Erythroblast (primary cell): ENCODE measurements around the gene UBP1.
"Not testable (repeated sequence)": the region's sequence is repeated elsewhere in the genome, so short reads cannot be mapped to it uniquely, and the experiment has no call there.

Experiments
- DNase-seq, 2 experiments: peaks; one replicate each; lab custom pipeline; 2025; lab: John Stamatoyannopoulos, UW
- GATA1 ChIP-seq: IDR thresholded peaks from 2 replicates; pipeline ENCODE4 v1.6.1; 2011; ENCODE audit warnings: low read depth, mild to moderate bottlenecking, control low read depth, low read length, moderate library complexity
- POLR2A ChIP-seq: IDR thresholded peaks from 2 replicates; pipeline ENCODE4 v1.6.1; 2011; ENCODE audit warnings: mild to moderate bottlenecking, low read length

The UBP1 gene

GRCh38 chr3:33440328-33441224, at the start of gene UBP1:
Gene UBP1, minus strand, starts transcription at chr3:33440405. Its CDS starts 557 bp downstream, at chr3:33439848.
- TF ChIP-seq GATA1 (no peak), POLR2A (peak; percentile 94)
- peak; percentile 99 to 100 for DNase-seq

- TF ChIP-seq POLR2A (no peak), GATA1 (no peak)
- no peak for DNase-seq
These were observed 48.5 kb upstream of the UBP1 start for GRCh38 chr3:33488683-33489082.

DNA sequence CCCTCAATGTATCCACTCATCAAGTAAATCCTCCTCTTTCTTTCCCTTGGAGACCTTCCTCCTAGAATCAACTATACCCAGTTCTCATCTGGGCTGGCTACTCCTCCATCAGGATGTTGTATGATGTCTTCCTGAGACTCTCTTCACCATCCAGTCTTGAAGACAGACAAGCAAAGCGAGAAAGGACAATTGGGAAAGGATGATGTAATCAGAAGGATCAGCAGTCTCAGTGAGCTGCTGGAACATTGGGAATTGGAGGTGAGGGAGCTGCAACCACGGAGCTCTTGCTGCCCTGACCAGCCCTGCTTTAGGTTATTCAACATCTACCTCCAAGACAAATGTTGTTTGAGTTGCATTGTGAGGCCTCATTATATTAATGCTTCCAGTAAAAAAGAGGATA, 48.0 kb upstream of the UBP1 start:
- no peak for DNase-seq
- TF ChIP-seq POLR2A = no peak
- no peak for TF ChIP-seq GATA1

DNA sequence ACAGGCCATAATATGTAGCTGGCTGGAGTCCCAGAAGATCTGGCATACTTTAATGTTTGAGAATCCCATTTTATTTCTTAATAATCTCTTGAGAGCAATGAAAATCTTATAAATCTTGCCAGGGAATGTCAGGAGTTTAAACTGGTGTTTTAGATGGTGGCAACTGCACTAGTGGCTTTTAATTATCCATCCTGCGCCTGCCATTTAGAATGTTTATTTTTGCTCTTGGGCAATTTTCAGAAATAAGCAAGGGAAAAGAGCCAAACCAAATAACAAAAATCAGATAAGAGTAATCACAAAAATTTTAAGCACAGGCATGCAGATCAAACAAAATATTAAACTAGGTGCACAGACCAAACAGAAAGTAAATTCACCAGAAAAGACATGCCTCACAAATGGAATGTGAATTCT, 41.9 kb upstream of the UBP1 start:
- TF ChIP-seq POLR2A (no peak), GATA1 (no peak)
- no peak for DNase-seq

GRCh38 chr3:33474896-33475295, 34.7 kb upstream of the UBP1 start:
- TF ChIP-seq GATA1 (no peak), POLR2A (no peak)
- no peak for DNase-seq

DNA sequence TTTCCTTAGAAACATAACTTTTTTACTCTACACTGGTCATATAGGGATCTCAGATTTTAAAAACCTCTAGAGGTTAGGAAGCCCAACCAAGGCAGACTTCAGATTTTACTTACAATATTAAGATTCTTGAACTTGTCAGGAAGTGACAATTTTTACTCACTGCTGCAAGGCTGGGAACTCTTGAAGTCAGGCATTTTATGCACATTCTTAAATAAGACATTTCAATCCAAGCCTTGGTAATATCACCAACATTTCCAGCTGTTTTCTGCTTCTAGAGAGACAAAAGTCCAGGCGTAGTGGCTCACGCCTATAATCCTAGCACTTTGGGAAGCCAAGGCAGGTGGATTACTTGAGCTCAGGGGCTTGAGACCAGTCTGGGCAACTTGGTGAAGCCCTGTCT, 33.6 kb upstream of the UBP1 start:
- TF ChIP-seq POLR2A (no peak), GATA1 (no peak)
- no peak for DNase-seq

DNA sequence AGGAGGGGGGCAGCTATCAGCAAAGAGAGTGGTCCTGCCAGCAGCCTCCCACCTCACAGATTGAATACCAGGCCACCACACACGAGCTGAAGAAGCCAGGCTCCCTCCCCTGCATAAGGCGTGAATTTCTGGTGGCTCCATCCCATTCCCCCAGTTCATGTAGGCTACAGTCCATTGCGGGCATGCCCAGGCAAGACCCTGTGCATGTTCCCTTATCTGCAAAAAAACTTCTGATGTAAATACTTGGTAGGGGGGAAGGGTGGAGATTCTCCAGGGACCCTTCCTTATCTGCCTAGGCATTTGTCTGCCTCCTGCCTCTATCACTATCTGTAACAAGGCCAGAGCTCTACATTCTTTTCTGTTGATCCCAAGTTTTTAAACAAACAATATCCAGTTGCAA, 27.6 kb upstream of the UBP1 start:
- peak; percentile 15 to 27 for DNase-seq
- TF ChIP-seq POLR2A (no peak), GATA1 (no peak)

GRCh38 chr3:33461097-33461496, 20.9 kb upstream of the UBP1 start:
- DNase-seq = no peak
- TF ChIP-seq POLR2A (no peak), GATA1 (no peak)

DNA sequence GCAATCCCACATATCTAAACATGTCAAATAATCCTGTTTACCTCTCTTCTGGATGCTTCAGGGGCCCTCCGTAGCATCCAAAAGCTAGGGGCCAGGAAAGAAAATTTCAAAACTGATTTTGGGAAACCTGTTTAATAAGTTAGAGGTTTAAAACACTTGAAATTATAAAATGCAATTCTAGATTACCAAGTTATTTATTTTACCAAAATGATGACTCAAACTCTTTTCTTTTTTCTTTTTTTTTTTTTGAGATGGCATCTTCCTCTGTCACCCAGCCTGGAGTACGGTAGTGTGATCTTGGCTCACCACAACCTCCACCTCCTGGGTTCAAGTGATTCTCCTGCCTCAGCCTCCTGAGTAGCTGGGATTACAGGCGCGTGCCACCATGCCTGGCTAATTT, 19.4 kb upstream of the UBP1 start:
- not testable (repeated sequence) for DNase-seq

DNA sequence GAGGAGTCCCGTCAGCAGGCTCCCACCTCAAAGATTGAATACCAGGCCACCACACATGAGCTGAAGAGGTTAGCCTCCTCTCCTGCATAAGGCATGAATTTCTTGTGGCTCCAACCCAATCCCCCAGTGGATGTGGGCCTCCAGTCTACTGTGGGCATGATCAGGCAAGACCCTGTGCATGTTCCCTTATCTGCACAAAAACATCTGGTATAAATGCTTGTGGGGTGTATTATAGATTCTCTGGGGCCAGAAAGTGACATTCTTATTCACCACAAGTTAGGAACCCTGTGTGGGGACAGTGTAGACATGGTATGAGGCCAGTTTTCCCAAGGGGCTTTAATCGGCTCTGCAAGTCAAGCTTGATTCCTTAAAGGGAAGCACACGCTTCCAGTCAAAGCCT, 18.2 kb upstream of the UBP1 start:
- DNase-seq = peak; percentile 27 to 72
- TF ChIP-seq POLR2A (no peak), GATA1 (no peak)

DNA sequence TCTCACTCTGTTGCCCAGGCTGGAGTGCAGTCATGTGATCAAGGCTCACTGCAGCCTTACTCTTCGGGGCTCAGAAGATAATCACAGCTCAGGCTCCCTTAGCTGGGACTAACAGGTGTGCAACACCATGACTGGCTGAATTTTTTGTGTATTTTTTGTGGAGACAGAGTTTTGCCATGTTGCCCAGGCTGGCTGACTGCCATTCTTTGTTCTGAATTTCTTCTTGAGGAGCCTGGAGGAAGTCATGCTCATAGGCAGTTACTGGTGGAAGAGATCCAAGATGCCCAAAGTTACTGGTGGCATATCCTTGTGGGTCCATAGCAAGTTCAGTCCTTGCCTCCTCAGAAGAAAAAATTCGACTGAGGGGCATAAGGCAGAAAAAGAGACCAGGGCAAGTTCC, 16.6 kb upstream of the UBP1 start:
- TF ChIP-seq GATA1 (no peak), POLR2A (no peak)
- no peak for DNase-seq

GRCh38 chr3:33453331-33453761, 13.1 kb upstream of the UBP1 start:
- no peak for DNase-seq
- TF ChIP-seq POLR2A = no peak
- TF ChIP-seq GATA1 = no peak

DNA sequence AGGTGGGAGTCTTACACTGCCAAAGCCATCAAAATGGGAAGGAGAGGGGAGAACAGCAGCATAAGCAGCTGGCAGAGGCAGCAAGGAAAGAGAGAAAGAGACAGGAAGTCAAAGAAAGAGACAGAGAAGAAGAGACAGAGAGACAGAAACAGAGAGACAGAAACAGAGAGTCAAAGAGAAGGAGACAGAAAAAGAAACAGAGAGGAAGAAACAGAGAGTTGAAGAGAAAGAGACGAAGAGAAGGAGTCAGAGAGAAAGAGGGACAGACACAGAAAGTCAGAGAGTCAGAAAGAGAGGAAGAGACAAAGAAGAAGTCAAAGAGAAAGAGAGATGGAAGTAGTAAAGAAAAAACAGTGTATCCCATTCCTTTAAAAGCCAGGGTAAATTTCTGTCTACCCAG, 11.8 kb upstream of the UBP1 start:
- not testable (repeated sequence) for DNase-seq

GRCh38 chr3:33447958-33448357, 7.8 kb upstream of the UBP1 start:
- DNase-seq = no peak
- no peak for TF ChIP-seq GATA1
- no peak for TF ChIP-seq POLR2A

DNA sequence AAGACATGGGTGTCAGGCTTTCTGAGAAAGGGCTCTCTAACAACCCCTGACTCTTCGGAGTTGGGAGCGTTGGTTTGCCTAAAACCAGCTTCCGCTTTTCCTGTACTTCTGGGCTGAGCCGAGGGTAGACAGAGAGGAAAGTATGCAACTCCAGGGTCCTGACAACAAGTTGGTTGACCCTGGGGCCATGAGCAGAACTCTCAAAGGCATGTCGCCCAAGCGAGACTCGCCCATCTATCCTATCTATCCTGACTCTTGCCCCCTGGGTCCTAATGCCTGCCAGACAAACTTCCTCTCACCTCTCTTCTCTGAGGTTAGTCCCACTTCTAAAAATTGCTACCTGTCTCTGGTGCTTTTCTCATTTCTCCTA, 7.0 kb upstream of the UBP1 start:
- DNase-seq = not testable (repeated sequence)
